ENCODE measurements around the gene KCTD21. TPM values are rescaled to one million over a fixed set of nuclear protein-coding genes. Genes with fewer than 3 reads are reported as not detected.
A peak's percentile ranks its signal among the peaks of the same experiment; 100 is the strongest.

Gene KCTD21
- total and polyA plus RNA-seq, 8 donors, result 2.9 to 62.4 (median 3.7) TPM; not detected in 1

DNA sequence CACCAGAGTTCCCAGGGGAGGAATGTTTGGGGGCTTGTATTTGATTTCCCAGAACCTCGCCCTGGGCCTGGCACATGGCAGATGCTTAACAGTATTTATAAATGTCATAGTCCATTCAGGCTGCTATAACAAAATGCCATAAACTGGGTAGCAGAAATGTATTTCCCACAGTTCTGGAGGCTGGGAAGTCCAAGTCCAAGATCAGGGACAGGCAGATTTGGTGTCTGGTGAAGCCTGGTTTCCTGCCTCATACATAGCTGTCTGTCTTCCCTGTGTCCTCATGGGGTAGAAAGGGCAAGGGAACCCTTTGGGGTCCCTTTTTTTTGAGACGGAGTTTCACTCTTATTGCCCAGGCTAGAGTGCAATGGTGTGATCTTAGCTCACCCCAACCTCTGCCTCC lies 24.0 kb downstream of the KCTD21 start:
- no peaks in the 10 kb centered on the region for H3K9me3 ChIP-seq
- no peaks in the 10 kb centered on the region for H3K36me3 ChIP-seq
- intact Hi-C loops (cut with DNase I; ENCODE audit: low total_unique reads), result no loop called here
- 89 to 100% (median 98%) methylated on average over 2 of the region's 2 CpGs for WGBS, 5 donors
- no peaks in the 10 kb centered on the region for H3K27me3 ChIP-seq
- no peak for DNase-seq
- no peak overlapping the region for H3K4me3 ChIP-seq
- H3K27ac ChIP-seq, result no peak overlapping the region
- TF ChIP-seq POLR2AphosphoS5 (IDR thresholded peaks at IDR 0.05), result no peak
- TF ChIP-seq EP300 (IDR thresholded peaks at IDR 0.05), result no peak
- TF ChIP-seq POLR2A (IDR thresholded peaks at IDR 0.05), result no peak
- TF ChIP-seq, protein P1, sequence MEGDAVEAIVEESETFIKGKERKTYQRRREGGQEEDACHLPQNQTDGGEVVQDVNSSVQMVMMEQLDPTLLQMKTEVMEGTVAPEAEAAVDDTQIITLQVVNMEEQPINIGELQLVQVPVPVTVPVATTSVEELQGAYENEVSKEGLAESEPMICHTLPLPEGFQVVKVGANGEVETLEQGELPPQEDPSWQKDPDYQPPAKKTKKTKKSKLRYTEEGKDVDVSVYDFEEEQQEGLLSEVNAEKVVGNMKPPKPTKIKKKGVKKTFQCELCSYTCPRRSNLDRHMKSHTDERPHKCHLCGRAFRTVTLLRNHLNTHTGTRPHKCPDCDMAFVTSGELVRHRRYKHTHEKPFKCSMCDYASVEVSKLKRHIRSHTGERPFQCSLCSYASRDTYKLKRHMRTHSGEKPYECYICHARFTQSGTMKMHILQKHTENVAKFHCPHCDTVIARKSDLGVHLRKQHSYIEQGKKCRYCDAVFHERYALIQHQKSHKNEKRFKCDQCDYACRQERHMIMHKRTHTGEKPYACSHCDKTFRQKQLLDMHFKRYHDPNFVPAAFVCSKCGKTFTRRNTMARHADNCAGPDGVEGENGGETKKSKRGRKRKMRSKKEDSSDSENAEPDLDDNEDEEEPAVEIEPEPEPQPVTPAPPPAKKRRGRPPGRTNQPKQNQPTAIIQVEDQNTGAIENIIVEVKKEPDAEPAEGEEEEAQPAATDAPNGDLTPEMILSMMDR (IDR thresholded peaks at IDR 0.05), result no peak
- peaks cover 11 to 59% (median 14%) of the 10 kb centered on the region in 4 donors for H3K4me1 ChIP-seq

DNA sequence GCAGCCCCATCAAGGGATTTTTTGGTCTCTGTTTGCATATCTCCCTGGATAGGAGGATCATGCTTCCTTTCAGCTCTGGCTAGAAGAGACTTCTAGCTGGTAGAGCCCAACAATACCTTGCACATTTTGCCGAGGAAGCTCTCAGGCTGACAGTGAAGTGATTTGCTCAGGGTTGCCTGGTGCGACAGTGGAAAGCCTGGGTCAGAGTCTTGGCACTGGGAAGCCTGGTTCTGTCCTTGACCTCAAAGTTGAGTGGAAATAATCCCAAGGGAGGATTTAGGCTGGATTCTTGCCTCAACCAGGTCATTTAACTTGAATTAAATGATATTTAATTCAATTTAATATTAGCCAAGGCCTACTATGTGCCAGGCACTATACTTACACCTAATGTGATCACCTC lies 24.6 kb downstream of the KCTD21 start:
- no peak for DNase-seq
- Histone ChIP-seq H3K4me1 (peaks cover 8 to 59% (median 12%) of the 10 kb centered on the region in 4 donors), H3K27me3 (no peaks in the 10 kb centered on the region), H3K9me3 (no peaks in the 10 kb centered on the region), H3K27ac (no peak overlapping the region), H3K36me3 (no peaks in the 10 kb centered on the region), H3K4me3 (no peak overlapping the region)
- intact Hi-C loops (cut with DNase I; ENCODE audit: low total_unique reads), result no loop called here
- no peak for TF ChIP-seq EP300 (IDR thresholded peaks at IDR 0.05)
- TF ChIP-seq POLR2A (IDR thresholded peaks at IDR 0.05), result no peak
- TF ChIP-seq POLR2AphosphoS5 (IDR thresholded peaks at IDR 0.05), result no peak
- TF ChIP-seq, protein P1 (IDR thresholded peaks at IDR 0.05), result no peak
- WGBS, 5 donors, result 60 to 84% (median 71%) methylated on average over 2 of the region's 2 CpGs

DNA sequence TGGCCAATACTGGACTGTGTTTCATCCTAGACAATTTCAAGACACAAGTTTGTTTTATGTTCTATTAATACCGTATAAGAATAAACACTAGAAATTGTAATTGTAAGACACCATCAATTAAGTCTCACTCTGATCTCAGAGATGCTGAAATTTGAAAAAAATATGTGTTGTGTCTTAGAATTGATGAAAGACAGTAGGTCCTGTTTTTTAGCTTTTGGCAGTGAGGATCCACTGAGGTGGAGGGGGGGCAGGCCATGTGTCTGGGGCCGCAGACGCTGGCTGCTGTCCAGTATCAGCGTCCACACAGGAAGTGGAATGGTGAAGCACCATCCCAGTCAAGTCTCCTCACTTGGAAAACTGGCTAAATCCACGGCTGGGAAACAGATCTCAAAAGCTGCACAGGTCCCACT lies 26.5 kb downstream of the KCTD21 start:
- WGBS, 5 donors, result 21 to 64% (median 48%) methylated on average over 5 of the region's 5 CpGs
- TF ChIP-seq POLR2AphosphoS5 (IDR thresholded peaks at IDR 0.05), result peak in 1 of 3 donors; percentile 28
- TF ChIP-seq, protein P1 (IDR thresholded peaks at IDR 0.05), result no peak
- H3K27ac ChIP-seq, result peak overlapping the region in 1 of 5 donors; percentile 47

DNA sequence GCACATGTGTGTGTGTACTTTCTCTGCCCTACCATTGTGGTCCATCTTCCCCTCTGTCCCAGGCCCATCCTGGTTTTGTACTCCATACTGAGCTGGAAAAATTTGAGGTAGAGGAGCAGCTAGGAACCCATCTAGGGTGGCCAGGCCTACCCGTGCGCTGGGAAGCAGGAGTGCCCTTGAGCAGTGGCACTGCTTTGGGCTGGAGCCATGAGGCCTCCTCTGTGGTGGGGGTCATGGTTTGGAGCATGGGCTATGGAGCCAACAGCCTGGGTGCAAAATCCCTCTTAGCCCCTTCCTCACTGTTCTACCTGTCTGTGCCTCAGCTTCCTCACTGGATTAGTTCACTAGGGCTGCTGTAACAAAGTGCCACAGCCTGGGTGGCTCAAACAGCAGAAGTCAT lies 27.1 kb downstream of the KCTD21 start:
- DNase-seq, result no peak
- WGBS, 5 donors, result 88 to 100% (median 98%) methylated on average over 2 of the region's 2 CpGs
- Histone ChIP-seq H3K27ac (peak overlapping the region in 1 of 5 donors; percentile 47), H3K4me1 (peaks cover 0 to 45% (median 3%) of the 10 kb centered on the region in 4 donors), H3K9me3 (no peaks in the 10 kb centered on the region), H3K4me3 (no peak overlapping the region), H3K27me3 (no peaks in the 10 kb centered on the region), H3K36me3 (no peaks in the 10 kb centered on the region)
- TF ChIP-seq, protein P1 (IDR thresholded peaks at IDR 0.05), result no peak
- TF ChIP-seq EP300 (IDR thresholded peaks at IDR 0.05), result no peak
- TF ChIP-seq POLR2A (IDR thresholded peaks at IDR 0.05), result no peak
- no peak for TF ChIP-seq POLR2AphosphoS5 (IDR thresholded peaks at IDR 0.05)
- intact Hi-C loops (cut with DNase I; ENCODE audit: low total_unique reads), result no loop called here

More for the DNA sequence above, 26.5 kb downstream of the KCTD21 start:
- Histone ChIP-seq H3K9me3 (no peaks in the 10 kb centered on the region), H3K4me3 (no peak overlapping the region), H3K27me3 (no peaks in the 10 kb centered on the region), H3K36me3 (no peaks in the 10 kb centered on the region), H3K4me1 (peaks cover 0 to 47% (median 3%) of the 10 kb centered on the region in 4 donors)
- DNase-seq, result peak in 1 of 2 donors; percentile 60
- intact Hi-C loops (cut with DNase I; ENCODE audit: low total_unique reads), result no loop called here
